OCI-LY3 (cell line): ENCODE measurements around the gene GRIA3.
"Not testable (repeated sequence)": the region's sequence is repeated elsewhere in the genome, so short reads cannot be mapped to it uniquely, and the experiment has no call there.

Experiments used
- H2AFZ ChIP-seq: fragments of 200-600, 300-600 bp; shearing (Covaris generic); 2 replicates; pipeline ENCODE4 v1.6.0; 2014; ENCODE audit warnings: antibody characterized with exemption, low read depth, low read length
- H3K27ac ChIP-seq: fragments of 200-600, 300-600 bp; sonication (generic); 2 replicates; pipeline ENCODE4 v1.5.1; 2014; ENCODE audit warnings: mild to moderate bottlenecking, low read length, moderate library complexity, mixed read lengths
- H3K27me3 ChIP-seq: fragments of 200-600, 300-600 bp; sonication (generic); 2 replicates; pipeline ENCODE4 v1.6.1; 2014; ENCODE audit warnings: low read depth, low read length, mixed read lengths
- H3K36me3 ChIP-seq: fragments of 200-600, 300-600 bp; sonication (generic); replicated peaks from 2 replicates; pipeline ENCODE3; 2014; ENCODE audit warnings: low read depth, low read length, mixed read lengths
- H3K4me1 ChIP-seq: fragments of 300-600, 200-600 bp; sonication (generic); 2 replicates; pipeline ENCODE4 v1.6.1; 2014; ENCODE audit warnings: low read length, mixed read lengths
- H3K4me2 ChIP-seq: fragments of 200-600, 300-600 bp; sonication (generic); 2 replicates; pipeline ENCODE4 v1.6.1; 2014; ENCODE audit warnings: low read length, mixed read lengths
- H3K4me3 ChIP-seq: fragments of 300-600, 200-600 bp; sonication (generic); 2 replicates; pipeline ENCODE4 v1.5.1; 2014; ENCODE audit warnings: antibody characterized with exemption, mild to moderate bottlenecking, low read length, moderate library complexity
- H3K79me2 ChIP-seq: fragments of 300-600, 200-600 bp; shearing (Covaris generic); 2 replicates; pipeline ENCODE4 v1.6.1; 2014; ENCODE audit warnings: mild to moderate bottlenecking, low read length, mixed read lengths
- H3K9ac ChIP-seq: fragments of 300-600, 200-600 bp; shearing (Covaris generic); 2 replicates; pipeline ENCODE4 v1.6.0; 2014; ENCODE audit warnings: mild to moderate bottlenecking, low read length, moderate library complexity
- H3K9me3 ChIP-seq: fragments of 200-600, 300-600 bp; shearing (Covaris generic); 2 replicates; pipeline ENCODE4 v1.6.1; 2014; ENCODE audit warnings: low read length, mixed read lengths; ENCODE audit not compliant: insufficient read depth
- H4K20me1 ChIP-seq: fragments of 200-600, 300-600 bp; sonication (generic); 2 replicates; pipeline ENCODE4 v1.6.1; 2016; ENCODE audit warnings: low read length, mixed read lengths; ENCODE audit not compliant: insufficient read depth
- CTCF ChIP-seq: fragments of 200-600, 300-600 bp; sonication (generic); IDR thresholded peaks from 2 replicates; pipeline ENCODE4 v1.5.1; 2014; ENCODE audit warnings: antibody characterized with exemption, low read length, low read depth
- EZH2phosphoT487 ChIP-seq: fragments of 200-600 bp; shearing (Covaris generic); IDR thresholded peaks from 2 replicates; pipeline ENCODE4 v1.6.1; 2018; ENCODE audit warnings: antibody characterized with exemption, mixed run types, low read depth

GRIA3 gene

GRCh38 chrX:123358457-123358856 is 174.4 kb downstream of the GRIA3 start:
- TF ChIP-seq CTCF, result no peak
- TF ChIP-seq EZH2phosphoT487, result no peak
- Histone ChIP-seq H3K27me3 (no peaks in the 10 kb centered on the region), H3K9ac (no peak overlapping the region; the same call in 1 of the 2 replicates), H4K20me1 (no peaks in the 10 kb centered on the region), H3K4me3 (no peak overlapping the region), H2AFZ (0 out of 2 replicates have a peak overlapping the region, but pooled peaks have one; percentile 17), H3K4me2 (peak overlapping the region; percentile 53), H3K79me2 (no peaks in the 10 kb centered on the region), H3K36me3 (peaks cover 2% of the 10 kb centered on the region), H3K27ac (peak overlapping the region; percentile 66), H3K9me3 (no peaks in the 10 kb centered on the region; the same call in 1 of the 2 replicates), H3K4me1 (peaks cover 21% of the 10 kb centered on the region)

DNA sequence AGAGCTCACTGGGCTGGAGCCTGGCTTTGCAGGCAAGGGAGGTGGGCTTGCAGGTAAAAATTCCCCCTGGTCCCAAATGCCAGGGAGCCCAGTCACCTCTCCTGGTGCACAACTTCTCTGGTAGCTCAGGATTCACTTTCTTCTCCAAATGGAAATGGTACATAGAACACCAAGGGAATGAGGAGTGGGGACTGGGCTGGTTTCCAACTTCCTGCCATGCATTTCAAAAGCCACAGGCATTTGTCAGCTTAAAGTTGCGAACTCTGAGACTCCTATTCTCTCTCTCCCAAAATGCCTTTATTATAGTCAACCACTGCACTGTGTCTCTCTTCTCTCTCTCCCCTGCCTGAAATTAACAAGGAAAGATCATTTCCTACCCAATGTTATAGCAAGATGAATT is 177.3 kb downstream of the GRIA3 start:
- Histone ChIP-seq H3K36me3 (peaks cover 2% of the 10 kb centered on the region), H3K4me3 (no peak overlapping the region), H3K79me2 (no peaks in the 10 kb centered on the region), H3K4me2 (no peak overlapping the region), H3K9ac (no peak overlapping the region), H3K27ac (no peak overlapping the region), H2AFZ (no peak overlapping the region), H3K9me3 (no peaks in the 10 kb centered on the region; the same call in 1 of the 2 replicates), H4K20me1 (no peaks in the 10 kb centered on the region), H3K4me1 (peaks cover 21% of the 10 kb centered on the region), H3K27me3 (no peaks in the 10 kb centered on the region)
- TF ChIP-seq EZH2phosphoT487 (no peak), CTCF (no peak)

DNA sequence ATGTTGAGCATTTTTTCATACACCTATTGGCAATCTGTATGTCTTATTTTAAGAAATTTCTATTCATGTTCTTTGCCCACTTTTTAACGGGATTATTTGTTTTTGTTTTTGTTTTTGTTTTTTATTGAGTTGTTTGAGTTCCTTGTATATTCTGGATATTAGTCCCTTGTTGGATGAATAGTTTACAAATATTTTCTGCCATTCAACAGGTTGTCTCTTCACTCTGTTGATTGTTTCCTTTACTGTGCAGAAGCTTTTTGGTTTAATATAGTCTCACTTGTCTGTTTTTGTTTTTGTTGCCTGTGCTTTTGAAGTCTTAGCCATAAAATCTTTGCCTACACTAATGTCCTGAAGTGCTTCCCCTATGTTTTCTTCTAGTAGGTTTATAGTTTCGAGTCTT is 202.1 kb downstream of the GRIA3 start:
- H3K36me3 ChIP-seq, H3K9me3 ChIP-seq, H3K27ac ChIP-seq, H3K4me1 ChIP-seq, H2AFZ ChIP-seq, H3K27me3 ChIP-seq, H3K79me2 ChIP-seq, H3K4me2 ChIP-seq, H3K4me3 ChIP-seq, H4K20me1 ChIP-seq, H3K9ac ChIP-seq: not testable (repeated sequence)

DNA sequence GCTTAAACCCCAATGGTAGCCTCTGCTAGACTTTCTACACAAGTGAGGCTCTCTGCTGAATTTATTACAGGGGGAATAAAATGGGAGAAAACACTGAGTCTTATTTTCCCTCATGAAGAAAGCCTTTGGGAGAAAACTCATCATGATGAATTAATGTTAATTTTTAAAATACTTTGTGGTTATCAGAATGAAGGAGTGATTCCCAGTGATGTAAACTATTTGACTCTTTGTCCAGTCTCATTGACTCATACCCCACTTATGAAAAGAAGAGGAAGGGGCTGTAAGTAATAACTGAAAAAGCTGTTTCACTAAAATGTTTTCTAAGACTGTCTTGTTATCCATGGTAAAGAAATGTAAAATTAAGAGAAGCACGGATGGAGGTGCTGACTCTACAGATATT is 208.8 kb downstream of the GRIA3 start:
- Histone ChIP-seq H3K27ac (no peak overlapping the region), H3K79me2 (no peaks in the 10 kb centered on the region), H3K27me3 (no peaks in the 10 kb centered on the region), H3K36me3 (no peaks in the 10 kb centered on the region), H3K4me3 (no peak overlapping the region), H3K9me3 (peaks cover 6% of the 10 kb centered on the region; the same call in 1 of the 2 replicates), H3K9ac (no peak overlapping the region), H3K4me2 (no peak overlapping the region), H2AFZ (no peak overlapping the region), H4K20me1 (no peaks in the 10 kb centered on the region), H3K4me1 (no peaks in the 10 kb centered on the region)
- TF ChIP-seq CTCF (no peak), EZH2phosphoT487 (no peak)

- Histone ChIP-seq H3K4me2 (no peak overlapping the region), H3K36me3 (no peaks in the 10 kb centered on the region), H3K27ac (no peak overlapping the region), H3K4me1 (no peaks in the 10 kb centered on the region), H3K27me3 (no peaks in the 10 kb centered on the region), H2AFZ (no peak overlapping the region), H3K4me3 (no peak overlapping the region), H3K9me3 (no peaks in the 10 kb centered on the region), H3K79me2 (no peaks in the 10 kb centered on the region), H3K9ac (no peak overlapping the region), H4K20me1 (no peaks in the 10 kb centered on the region)
- TF ChIP-seq CTCF, result no peak
- no peak for TF ChIP-seq EZH2phosphoT487
These were observed 215.6 kb downstream of the GRIA3 start for GRCh38 chrX:123399709-123400108.
